ENCODE results near the gene TMTC1.
"Not testable (repeated sequence)": the region's sequence is repeated elsewhere in the genome, so short reads cannot be mapped to it uniquely, and the experiment has no call there.

Gene TMTC1

DNA sequence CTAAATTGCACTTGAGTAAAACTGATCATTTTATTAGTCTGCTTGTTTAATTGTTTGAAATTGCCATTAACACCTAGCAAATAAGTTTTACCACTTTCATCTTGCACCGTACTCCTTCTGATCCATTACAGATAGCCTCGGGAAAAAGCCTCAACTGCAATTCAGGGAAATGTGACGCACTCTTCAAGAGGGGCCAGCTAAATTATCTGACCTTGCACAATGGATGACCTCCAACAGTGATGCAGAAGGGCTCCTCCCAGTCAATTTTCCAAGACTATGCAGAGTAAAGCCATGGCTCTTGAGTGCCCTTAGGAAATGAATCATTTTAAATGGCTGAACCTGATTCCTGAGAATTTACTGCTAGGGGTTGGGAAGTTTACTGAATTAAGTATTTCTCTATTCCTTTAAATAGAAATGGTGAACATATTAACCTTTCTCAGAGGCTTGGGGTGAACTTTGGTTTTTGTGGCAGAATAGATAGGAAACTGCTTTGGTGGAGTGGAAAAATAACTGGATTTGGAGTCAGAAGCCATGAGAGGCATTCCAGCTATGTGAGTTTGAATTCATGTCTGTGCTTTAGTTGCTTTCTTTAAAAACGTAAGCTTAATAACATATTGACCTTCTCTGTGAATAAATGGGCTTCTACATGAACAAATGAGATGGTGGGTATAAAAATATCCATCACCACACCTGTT lies 221.5 kb downstream of the TMTC1 start:
- no peak for DNase-seq

DNA sequence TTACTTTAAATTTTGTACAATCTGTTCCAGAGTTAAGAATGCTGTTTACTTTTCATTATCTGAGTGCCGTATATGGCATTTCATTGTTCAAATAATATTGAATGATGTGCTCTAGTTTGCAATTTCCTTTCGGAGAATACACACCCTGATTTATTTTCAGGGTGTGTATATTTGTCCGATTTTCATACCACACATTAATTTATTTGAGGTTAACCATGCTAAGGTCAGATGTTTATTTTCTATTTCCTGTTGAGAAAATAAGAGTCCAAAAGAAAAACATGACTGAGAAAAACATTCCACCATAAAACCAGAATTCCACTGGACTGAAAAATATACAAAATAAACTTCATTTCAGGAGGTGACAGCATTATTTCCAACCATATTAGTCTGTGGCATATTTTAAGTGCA lies 222.1 kb downstream of the TMTC1 start:
- DNase-seq: no peak

DNA sequence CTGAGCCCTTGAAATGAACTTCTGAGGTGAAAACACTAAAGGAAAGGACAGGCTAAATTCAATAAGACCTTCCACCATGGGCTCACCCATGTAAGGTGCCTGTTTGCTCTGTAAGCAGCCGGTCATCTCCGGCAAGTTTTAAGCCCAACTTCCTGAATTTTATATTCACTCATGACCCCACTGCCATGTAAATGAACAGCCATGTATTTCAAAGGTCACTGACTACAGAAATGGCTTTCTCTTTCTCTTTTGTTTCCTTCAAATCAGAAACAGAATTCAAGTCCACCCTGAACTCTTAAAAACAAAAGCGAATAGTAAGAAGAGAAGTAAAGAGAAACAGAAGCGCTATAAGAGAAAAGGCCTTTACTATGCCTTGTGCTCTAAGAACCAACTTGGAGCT lies 224.5 kb downstream of the TMTC1 start:
- no peak for DNase-seq

- DNase-seq: no peak
Measured at GRCh38 chr12:29556363-29556762, 227.4 kb downstream of the TMTC1 start.

- not testable (repeated sequence) for DNase-seq
Measured at GRCh38 chr12:29555451-29555850, 228.3 kb downstream of the TMTC1 start.

- no peak for DNase-seq
Measured at GRCh38 chr12:29552994-29553748, 230.6 kb downstream of the TMTC1 start.

DNA sequence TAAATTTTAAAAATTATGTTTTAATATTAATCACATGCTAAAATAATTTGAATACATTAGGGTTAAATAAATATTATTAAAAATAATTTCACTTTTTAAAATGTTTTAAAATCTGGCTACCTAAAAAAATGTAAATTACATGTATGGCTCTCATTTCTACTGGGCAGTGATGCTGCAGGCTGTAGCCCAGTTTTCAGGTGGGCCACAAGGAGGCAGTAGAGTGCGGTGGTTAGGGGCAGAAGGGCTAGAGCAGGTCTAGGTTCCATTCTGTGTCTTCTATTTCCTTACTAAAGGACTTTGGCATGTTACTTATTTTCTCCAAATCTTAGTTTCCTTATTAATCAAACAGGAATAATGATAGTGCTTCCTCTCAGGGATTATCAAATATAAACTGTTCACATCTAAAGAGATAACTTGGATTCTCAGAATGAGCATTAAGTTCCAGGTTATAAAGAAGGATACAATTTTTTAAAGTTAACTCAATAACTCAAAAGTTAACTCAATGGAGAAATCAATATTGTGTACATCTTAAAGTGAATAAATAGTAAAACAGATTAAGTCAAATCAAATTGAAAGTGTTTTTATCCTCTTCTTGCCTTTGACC lies 231.3 kb downstream of the TMTC1 start:
- peak; percentile 46 for DNase-seq

DNA sequence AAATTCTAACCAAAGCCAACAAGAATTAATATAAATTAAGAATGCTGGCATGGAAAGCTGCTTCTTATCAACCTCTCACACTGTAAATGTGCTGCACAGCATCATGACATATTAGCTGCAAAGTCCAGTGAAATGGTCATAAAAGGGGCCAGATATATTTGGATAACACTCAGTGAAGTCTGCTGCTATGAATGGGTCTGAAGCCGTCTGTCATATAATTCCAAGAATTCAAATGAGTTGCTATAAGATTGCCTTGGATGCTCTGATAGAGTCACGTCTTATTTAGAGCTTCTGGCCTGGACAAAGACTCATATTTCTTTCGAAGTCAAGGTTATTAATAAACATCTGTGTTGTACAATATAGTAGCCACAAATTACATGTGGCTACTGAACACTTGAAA lies 231.9 kb downstream of the TMTC1 start:
- no peak for DNase-seq

GRCh38 chr12:29547864-29548263 lies 235.9 kb downstream of the TMTC1 start:
- DNase-seq: no peak

- no peak for DNase-seq
Measured at GRCh38 chr12:29547151-29547632, 236.6 kb downstream of the TMTC1 start.

DNA sequence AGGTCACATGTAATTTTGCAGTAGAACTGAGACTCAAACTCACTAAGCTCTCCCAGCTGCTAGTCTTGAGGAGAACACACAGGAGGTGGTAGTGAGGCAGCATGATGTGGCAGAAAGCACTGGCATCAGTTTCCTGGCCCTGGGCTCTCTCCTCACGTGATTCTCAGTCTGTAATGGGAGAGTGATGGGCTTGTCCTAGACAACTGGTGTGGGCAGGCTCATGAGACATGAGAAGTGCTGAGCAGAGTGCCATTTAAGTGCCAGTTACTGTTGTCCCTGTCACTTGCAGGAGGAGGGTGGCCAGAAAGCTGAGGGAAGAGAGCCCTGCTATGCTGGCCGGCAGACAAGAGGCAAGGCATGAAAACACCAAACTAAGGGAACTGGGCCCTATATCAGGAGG lies 237.7 kb downstream of the TMTC1 start:
- no peak for DNase-seq

- no peak for DNase-seq
Measured at GRCh38 chr12:29545102-29545467, 238.7 kb downstream of the TMTC1 start.

GRCh38 chr12:29544428-29545101 lies 239.2 kb downstream of the TMTC1 start:
- DNase-seq: no peak

DNA sequence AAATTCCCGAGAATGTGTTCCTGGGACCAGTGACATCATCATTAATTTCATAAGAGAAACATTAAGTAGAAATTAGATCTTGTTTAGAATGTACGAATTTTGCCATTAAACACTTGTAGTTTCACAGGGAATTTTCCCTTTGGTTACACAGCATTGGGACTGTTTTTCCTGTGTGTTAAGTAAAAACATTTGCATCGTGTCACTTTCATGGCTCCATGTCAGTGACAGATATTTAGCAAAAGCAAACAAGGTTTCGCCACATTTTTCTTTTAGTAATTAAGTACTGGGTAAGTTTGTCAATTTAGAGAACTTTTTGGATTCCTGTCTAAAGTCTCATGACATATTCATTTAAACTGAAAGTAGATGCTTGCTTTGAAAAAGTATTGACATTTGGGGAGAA lies 240.7 kb downstream of the TMTC1 start:
- DNase-seq: no peak

DNA sequence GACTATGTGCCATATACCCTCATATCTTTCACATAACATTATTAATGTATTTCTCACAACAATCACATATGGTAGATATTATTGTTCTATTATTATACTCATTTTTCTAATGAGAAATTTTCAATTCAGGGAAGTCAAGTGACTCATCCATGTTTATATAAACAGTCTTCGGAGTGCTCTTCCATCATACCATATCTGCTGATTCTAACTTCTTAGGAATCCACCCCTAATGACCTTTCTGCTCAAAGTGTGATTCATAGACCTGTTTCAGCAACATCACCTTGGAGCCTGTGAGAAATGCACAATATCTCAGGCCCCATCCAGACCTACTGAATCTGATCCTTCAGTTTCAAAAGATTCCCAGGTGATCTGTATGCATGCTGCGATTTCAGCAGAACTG lies 246.4 kb downstream of the TMTC1 start:
- no peak for DNase-seq

- no peak for DNase-seq
Measured at GRCh38 chr12:29534935-29535334, 248.8 kb downstream of the TMTC1 start.

DNA sequence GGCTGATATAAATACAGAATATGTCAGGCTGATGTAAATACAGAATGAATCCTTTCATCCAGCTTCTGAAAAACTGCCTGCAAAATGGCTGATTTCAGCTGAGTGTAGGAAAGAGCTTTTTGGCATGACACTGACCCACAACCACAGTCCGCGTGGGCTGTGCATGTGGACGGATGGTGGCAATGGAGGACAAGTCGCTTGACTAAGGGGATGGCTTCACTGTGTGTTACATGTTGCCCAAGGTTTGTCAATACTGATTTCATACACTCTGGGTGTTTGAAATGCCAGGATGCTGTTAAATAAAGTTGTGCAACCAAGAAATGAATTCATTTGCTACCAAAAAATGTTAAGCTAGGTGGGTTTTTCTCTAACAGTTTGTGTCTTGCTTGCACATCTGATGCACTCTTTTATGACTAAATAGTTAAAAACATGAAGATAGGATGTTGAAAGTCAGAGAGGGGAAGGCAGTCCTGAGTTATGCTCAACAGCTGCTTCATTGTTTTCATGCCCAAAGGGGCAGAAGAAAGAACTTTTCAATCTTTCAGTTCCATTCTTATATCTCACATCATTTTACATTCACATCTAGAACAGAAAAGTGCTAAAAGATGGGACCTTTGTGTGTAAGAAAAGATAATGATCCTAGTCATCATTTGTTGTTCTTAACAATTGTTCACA lies 249.8 kb downstream of the TMTC1 start:
- DNase-seq: no peak

DNA sequence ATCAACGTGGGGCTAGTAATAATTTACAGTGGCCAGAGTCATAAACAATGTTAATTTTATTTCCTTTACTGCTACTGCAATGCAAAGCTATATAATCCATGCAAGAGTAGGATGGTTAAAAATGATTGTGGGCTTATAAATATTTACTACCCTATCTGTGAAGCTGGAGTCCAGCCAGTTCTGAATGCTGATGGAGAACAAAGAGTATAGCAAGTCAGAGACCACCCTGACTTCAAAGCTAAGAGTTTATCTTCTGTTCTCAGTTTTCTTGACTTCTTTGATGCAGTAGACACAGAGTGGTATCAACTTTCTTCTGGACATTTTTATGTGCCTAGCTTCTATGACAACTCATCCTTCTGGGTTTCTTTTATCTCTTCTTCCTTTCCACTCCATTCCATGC lies 252.3 kb downstream of the TMTC1 start:
- no peak for DNase-seq

DNA sequence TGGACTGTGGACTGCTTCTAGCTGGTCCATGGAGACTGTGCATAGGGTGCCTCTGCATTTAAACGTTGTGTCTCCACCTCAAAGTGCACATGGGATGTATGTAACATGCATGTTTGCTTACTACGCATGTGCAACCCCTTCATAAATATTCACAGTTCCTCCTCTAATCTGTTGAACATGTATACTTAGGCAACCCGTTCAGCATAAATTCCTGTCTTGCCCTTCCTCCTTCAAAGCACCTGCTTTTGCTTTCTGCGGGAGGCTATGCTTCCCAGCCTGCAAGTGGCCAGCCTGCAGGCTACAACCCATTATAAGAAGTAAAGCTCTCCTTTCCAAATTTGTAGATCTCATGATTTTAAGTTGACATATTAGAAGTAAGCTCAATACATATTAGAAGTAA lies 253.3 kb downstream of the TMTC1 start:
- no peak for DNase-seq

- DNase-seq: no peak
Measured at GRCh38 chr12:29528161-29528560, 255.6 kb downstream of the TMTC1 start.

DNA sequence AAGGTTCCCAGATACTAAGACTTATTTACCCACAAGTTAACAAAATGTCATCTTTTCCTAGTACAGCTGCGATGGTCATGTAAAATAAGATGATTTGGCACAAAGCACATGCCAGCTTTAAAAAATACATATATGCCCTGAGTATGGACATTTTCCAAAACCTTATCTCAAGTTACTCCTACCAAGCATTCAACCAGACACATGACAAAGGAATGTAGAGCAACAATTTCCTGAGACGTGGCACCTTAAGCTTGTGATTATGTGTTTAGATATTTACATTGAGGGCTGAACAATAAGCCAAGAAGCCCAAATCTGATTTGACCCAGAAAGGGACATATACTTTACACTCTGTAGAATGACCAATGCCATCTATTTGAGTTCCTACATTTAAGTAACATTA lies 261.8 kb downstream of the TMTC1 start:
- DNase-seq: no peak

DNA sequence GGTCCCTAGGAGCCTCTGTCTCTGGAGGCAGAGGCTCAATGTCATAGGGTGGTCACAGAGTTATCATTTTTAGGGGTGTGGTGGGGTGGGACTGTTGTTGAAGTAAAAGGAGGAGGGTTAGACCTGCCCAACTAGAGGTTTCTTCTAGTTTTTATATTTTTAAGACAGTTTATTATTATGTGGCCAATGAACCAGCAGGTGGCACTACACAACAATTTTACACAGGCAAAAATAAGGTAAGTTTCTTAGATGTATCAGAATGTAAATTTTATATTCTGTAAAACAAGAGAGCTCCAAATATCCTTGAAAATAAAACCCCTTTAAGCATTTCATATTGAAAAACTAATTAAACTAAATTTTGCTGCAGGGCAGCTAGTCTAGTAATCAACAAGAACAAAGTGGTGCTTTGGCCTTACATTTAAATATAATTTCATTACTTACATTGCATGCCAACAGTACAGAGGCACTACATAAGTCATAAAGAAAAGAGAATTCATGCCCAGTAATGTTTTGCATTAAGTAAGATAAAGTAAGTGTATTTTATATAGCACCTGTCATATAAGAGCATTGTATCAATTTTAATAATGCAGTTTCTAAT lies 264.1 kb downstream of the TMTC1 start:
- DNase-seq: peak; percentile 26

DNA sequence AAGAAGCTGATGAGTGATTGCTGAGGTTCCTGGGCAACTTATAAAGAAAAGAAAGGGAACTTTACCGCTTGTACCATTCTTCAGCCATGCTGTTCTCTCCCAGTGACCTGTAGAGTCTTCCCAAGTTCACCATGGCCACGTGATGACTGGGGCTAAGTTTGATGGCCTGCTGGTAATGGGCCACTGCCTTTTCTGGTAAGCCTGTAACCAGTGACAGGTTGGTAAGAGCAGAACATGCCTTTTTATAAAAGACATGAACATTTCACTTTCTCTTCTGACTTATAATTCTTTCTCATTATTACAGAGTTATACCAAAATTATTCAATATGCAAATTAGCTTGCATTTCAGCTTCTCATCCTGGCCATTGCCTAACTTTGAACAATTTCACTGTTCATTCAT lies 265.3 kb downstream of the TMTC1 start:
- DNase-seq: no peak

All from NCI-H2029 treated with DMSO at 0.1 percent for 48 hours (cell line).